ENCODE data around the gene PRR14.

GRCh38 chr16:30675143-30675542 lies 24.4 kb downstream of the PRR14 start:
- TF ChIP-seq CTCF (IDR thresholded peaks at IDR 0.05; ENCODE audit: control extremely low read depth in 1 of 3, insufficient read depth in 1 of 3, low read depth in 1 of 3, low read length in 3 of 3) (no peak), GABPA (IDR thresholded peaks at IDR 0.05; ENCODE audit: borderline replicate concordance, insufficient read depth, low read length) (no peak), EGR1 (IDR thresholded peaks at IDR 0.05; ENCODE audit: borderline replicate concordance, low read depth, low read length) (no peak), MAFK (IDR thresholded peaks at IDR 0.05; ENCODE audit: low read depth, low read length) (no peak), EZH2 (IDR thresholded peaks at IDR 0.05; ENCODE audit: low read depth, low read length, severe bottlenecking) (no peak), POLR2A (IDR thresholded peaks at IDR 0.05; ENCODE audit: control extremely low read depth in 1 of 2, low read depth in 2 of 2, low read length in 2 of 2) (no peak), SIN3A (conservative IDR thresholded peaks at IDR 0.05 in 1 of 2, IDR thresholded peaks at IDR 0.05 in 1 of 2; ENCODE audit: low read depth in 1 of 2, low read length in 2 of 2) (no peak), ZNF274 (IDR thresholded peaks at IDR 0.05; ENCODE audit: borderline replicate concordance, extremely low read depth, low read length) (no peak), SP2 (IDR thresholded peaks at IDR 0.05; ENCODE audit: low read length) (no peak), EP300 (IDR thresholded peaks at IDR 0.05; ENCODE audit: borderline replicate concordance in 1 of 2, low read depth in 2 of 2, low read length in 2 of 2) (no peak), CEBPB (IDR thresholded peaks at IDR 0.05; ENCODE audit: low read depth, low read length) (no peak), BACH1 (IDR thresholded peaks at IDR 0.05; ENCODE audit: low read length) (no peak), SP1 (IDR thresholded peaks at IDR 0.05; ENCODE audit: low read depth, low read length) (no peak)

Data from H1 (cell line).